Anterior cingulate cortex (tissue), 58 donors: ENCODE data around the gene ZNF221.
"Not testable (repeated sequence)": the region's sequence is repeated elsewhere in the genome, so short reads cannot be mapped to it uniquely, and the experiment has no call there.

Experiments used
- DNase-seq, 58 donors: peaks; one replicate each; lab custom pipeline; 2025; lab: John Stamatoyannopoulos, UW

Gene ZNF221

DNA sequence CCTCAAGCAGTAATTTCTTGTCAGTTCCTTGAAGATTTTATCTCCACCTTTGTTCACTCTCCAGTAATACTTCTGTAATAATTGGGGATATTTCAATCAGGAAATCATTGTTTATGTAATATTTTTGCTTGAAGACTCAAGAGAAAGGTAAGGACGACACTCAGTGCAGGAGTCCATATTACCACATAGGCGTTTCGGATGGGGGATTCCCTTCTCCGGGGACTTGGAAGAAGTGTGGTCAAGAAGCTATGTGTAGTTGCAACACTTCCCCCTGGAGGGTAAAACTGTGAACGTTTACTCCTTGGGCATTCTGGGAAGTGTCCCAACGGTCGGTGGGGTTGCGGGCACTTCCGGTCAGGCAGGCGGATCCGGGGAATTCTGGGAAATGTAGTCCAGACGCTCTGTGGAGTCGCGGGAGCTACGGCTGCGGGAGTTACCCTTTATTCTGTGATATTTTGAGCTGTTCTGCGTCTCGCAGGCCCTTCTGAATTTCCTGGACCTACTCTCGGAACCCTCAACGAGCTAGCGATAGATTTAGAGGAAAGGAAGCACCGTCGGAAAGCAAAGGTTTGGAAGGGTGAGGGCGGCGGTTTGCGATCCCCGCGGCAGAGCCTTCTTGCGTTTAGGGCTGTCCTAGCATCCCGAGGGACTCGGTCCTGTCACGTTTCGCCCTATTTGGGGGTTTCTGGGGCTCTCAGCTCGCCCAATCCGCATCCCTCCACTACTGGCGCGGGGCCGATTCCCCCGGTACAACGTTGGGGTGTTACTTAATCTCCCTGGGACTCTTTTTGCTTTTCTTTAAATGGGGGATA lies at the start of gene ZNF221:
ZNF221 (plus strand) TSS at position 395 of the 812 bp plus-strand sequence. CDS start 11,499 bp downstream, outside the sequence.
- peak in 55 of 58 donors; percentile 14 to 93 (median 84) for DNase-seq

DNA sequence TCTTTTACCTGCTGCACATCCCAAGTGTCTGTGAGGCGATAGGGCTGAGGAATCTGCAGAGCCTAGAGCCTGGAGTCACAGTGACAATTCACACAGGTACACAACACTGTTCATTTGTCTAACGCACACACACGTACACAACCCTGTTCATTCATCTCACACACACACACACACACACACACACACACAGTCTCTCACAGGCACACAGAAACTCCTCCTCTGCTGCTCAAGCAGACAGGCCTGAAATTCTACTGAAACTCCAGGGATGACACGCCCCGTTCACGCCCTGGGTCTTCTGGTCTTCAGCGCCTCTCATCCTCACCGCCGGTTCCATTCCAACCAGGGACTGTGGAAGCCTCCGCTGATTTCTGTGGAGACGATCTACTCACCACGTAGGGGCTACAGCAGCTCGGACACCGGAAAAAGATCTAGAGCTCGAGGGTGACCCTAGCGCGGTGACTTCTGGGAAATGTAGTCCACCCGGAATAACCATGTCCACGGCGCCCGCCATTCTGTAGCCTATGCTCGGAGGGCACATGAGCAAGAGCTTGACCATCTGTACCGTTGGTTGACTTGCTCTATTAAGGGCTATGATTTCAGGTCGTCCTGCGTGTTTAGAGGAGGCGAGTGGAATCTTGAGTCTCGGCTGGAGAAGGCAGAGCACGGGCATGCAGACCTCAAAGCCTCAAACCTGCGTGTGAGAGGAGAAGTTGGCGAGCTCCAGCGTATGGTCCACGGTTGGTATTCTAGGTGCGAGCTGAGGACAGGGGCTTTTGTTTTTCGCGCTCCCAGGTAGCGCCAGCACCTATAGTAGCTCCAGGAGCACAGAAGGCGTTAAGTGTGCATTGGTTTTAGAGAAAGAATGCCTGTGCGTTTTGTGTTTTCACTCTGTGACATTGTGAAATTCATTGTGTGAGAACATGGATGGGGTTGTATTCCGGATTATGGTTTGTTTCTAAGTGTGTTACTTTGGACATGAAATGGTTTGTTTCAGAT lies 49.3 kb upstream of the ZNF221 start:
- DNase-seq = peak in 54 of 58 donors; percentile 20 to 88 (median 64)

- DNase-seq = no peak
Measured at GRCh38 chr19:43902399-43902798, 48.6 kb upstream of the ZNF221 start.

GRCh38 chr19:43905897-43906296 lies 45.1 kb upstream of the ZNF221 start:
- DNase-seq = no peak

DNA sequence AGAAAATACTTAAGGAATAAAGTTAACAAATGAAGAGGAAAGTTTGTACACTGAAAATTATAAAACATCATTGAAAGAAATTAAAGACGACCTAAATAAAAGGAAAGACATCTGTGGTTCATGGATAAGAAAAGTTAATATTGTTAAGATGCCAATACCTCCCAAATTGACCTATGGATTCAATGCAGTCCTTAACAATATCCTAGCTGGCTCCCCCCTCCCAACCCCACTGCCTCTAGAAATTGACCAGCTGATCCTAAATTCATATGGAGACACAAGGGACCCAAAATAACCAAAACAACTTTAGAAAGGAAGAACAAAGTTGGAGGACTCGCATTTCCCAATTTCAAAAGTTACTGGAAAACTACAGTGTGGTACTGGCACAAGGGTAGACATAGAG lies 44.3 kb upstream of the ZNF221 start:
- no peak for DNase-seq

GRCh38 chr19:43908659-43909058 lies 42.4 kb upstream of the ZNF221 start:
- DNase-seq = no peak

GRCh38 chr19:43910884-43911283 lies 40.1 kb upstream of the ZNF221 start:
- DNase-seq = no peak

GRCh38 chr19:43913383-43913782 lies 37.6 kb upstream of the ZNF221 start:
- DNase-seq = no peak

DNA sequence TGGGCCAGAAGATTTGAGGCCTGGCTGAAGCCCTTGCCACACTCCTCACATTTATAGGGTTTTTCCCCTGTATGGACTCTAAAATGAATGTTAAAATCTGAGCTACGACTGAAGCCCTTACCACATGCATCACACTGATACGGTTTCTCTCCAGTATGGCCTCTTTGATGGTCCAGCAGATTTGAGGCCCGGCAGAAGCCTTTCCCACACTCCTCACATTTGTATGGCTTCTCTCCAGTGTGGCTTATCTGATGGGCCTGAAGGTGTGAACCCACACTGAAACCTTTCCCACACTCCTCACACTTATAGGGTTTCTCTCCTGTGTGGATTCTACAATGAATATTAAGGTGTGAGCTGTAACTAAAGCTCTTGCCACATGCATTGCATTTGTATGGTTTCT lies 37.0 kb upstream of the ZNF221 start:
- DNase-seq = no peak

- DNase-seq = no peak
Measured at GRCh38 chr19:43923875-43924274, 27.2 kb upstream of the ZNF221 start.

GRCh38 chr19:43928820-43929219 lies 22.2 kb upstream of the ZNF221 start:
- DNase-seq = no peak

DNA sequence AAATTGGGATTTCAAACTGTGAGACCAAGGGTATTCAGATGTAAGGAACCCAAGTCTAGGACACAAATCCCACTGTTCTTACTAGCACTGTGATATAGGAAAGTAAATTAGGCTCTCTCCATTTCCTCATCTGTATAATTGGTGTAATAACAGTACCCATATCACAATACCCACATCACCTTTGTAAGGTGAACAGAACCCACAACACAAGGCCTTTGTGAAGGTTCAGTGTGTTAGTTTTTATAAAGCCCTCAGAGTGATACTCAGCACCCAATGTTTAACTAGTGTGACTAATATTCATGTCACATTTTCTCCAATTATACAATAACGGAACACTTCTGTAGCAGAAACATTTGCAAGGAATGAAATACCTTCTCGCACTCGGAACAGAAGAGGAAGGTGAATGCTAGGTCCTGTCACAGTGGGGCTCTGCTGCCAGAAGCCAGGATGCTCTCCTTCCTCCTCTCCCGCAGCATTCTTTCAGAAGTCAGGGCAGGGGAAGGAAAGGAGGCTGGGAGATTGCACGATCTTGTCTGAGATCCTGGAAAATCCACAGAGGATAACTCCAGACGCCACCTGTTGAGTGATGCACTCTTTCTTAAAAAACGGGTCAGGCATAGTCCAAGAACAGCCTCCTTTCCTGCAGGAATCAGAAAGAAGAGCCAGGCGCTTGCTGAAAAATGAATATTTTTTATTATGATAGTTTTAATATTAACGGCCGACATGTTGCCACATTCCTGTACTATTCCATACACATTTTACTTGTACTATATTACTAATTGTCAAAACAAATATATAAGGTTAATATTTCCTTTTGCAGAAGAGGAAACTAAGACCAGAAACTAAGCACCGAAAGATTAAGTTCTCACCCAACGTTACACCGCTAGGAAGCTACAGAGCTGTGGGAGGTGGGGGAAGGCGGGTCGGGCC lies 16.7 kb upstream of the ZNF221 start:
- DNase-seq = peak in 2 of 58 donors; percentile 0 to 1

- peak in 57 of 58 donors; percentile 41 to 94 (median 87) for DNase-seq
Measured at GRCh38 chr19:43934985-43935708, 15.9 kb upstream of the ZNF221 start, which contains the start of gene ZNF45. Gene ZNF45, minus strand, starts transcription at chr19:43935282. Its CDS starts 13,097 bp downstream, at chr19:43922185.

- no peak for DNase-seq
Measured at GRCh38 chr19:43936188-43936587, 14.8 kb upstream of the ZNF221 start.

DNA sequence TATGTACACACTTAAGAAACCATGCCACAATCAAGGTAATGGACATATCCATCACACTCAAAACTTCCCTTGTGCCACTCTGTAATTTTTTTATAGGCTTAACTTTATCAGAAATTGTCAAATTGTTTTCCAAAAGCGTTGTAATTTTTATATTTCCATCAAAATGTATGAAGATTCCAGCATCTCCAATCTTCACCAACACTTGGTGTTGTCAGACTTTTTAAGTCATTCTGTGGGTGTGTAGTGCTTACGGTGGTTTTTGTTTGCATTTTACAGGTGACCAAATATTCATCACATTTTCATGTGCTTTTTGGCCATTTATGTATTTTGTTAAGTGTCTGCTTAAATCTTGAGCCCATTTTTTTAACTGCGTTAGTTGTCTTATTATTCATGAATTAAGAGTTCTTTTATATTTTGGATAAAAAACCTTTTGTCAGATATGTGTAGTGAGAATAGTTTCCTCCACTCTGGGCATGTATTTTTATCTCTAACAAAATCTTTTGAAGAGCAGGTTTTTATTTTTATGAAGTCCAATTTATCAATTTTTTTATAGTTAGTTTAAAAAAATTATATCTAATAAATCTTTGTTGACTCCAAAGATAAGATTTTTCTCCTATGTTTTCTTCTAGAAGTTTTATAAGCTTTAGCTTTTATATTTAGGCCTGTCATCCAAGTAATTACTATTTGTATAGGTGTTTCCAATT lies 11.3 kb upstream of the ZNF221 start:
- DNase-seq = no peak

DNA sequence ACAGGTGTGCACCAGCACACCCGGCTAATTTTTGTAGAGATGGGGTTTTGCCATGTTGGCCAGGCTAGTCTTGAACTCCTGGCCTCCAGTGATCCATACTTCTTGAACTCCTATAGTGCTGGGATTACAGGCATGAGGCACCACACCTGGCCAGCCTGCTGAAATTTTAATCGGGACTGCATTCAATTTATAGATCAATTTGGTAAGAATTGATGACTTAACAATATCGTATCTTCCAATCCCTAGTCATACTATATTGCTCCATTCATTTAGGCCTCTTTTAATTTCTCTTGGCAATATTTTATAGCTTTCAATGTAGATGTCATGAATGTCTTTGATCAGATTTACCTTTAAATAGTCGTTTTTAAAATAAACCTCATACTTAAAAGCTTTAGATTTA lies 10.3 kb upstream of the ZNF221 start:
- no peak for DNase-seq

DNA sequence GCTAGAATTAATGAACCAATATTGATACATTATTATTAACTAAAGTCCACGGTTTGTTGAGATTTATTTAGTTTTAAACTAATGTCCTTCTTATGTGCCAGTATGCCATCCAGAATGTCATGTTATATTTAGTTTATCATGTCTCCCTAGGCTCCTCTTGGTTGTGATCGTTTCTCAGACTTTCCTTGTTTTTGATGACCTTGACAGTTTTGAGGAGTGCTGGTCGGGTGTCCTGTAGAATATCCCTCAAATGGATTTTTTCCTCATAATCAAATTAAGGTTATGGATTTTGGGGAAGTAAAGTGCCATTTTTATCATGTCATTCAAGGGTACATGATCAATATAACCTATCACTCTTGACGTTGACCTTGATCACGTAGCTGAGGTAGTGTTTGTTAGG lies 9.8 kb upstream of the ZNF221 start:
- DNase-seq = no peak

DNA sequence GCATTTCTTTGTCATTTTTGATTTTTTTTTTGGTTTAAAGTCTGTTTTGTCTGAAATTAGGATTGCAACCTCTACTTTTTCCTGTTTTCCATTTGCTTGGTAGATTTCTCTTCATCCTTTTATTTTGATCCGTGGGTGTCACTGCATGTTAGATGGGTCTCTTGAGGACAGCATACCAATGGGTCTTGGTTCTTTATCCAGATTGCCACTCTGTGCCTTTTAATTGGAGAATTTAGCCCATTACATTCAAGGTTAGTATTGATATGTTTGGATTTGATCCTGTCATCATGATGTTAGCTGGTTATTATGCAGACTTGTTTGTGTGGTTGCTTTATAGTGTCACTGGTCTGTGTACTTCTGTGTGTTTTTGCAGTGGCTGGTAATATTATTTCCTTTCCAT lies 3.6 kb upstream of the ZNF221 start:
- not testable (repeated sequence) for DNase-seq

DNA sequence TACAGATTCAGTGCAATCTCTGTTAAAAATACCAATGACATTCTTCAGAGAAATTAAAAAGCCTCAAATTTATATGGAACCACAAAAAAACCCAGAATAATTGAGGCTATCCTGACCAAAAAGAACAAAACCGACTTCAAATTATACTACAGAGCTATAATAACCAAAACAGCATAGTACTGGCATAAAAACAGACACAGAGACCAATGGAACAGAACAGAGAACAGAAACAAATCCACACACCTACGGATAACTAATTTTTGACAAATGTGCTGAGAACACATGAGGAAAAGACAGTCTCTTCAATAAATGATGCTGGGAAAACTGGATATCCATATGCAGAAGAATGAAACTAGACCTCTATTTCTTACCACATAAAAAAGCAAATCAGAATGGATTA lies 1.2 kb upstream of the ZNF221 start:
- DNase-seq = not testable (repeated sequence)
